Uterus (tissue), 4 donors: ENCODE measurements around the gene MKLN1. TPM values are rescaled to one million over a fixed set of nuclear protein-coding genes. Genes with fewer than 3 reads are reported as not detected.
"Not testable (repeated sequence)": the region's sequence is repeated elsewhere in the genome, so short reads cannot be mapped to it uniquely, and the experiment has no call there.

ENCODE experiments used
- DNase-seq, 2 donors: peaks; one replicate each; pipeline ENCODE4 v3.0.0-alpha.2; 2019 to 2020
- H3K27ac ChIP-seq, 2 donors: fragments of 200-600 bp; sonication (generic); 1 replicate in 1 of 2; 2 replicates in 1 of 2; pipeline ENCODE4 v1.5.1; 2016 to 2018
- H3K27me3 ChIP-seq, 2 donors: fragments of 200-600 bp; sonication (generic); one replicate each; pipeline ENCODE4 v1.5.1; 2018 to 2019; ENCODE audit warnings: control low read depth in 1 of 2
- H3K36me3 ChIP-seq, 2 donors: fragments of 200-600 bp; sonication (generic); one replicate each; pipeline ENCODE4 v1.5.1; 2019; ENCODE audit warnings: control low read depth in 1 of 2
- H3K4me1 ChIP-seq, 2 donors: fragments of 200-600 bp; sonication (generic); one replicate each; pipeline ENCODE4 v1.5.1; 2018 to 2019; ENCODE audit warnings: control low read depth in 1 of 2
- H3K4me3 ChIP-seq, 2 donors: fragments of 200-600 bp; sonication (generic); 1 replicate in 1 of 2; 2 replicates in 1 of 2; pipeline ENCODE4 v1.5.1; 2018 to 2019; ENCODE audit warnings: mild to moderate bottlenecking in 1 of 2
- H3K9me3 ChIP-seq, 2 donors: fragments of 200-600 bp; sonication (generic); one replicate each; pipeline ENCODE4 v1.5.1; 2019; ENCODE audit warnings: control low read depth in 1 of 2
- CTCF ChIP-seq, 4 experiments: fragments of 200-600 bp in 2 of 4; fragments of 450-650 bp in 2 of 4; sonication (generic) in 2 of 4; IDR thresholded peaks; one replicate each; pipeline ENCODE4 v1.5.1; 2016 to 2019; ENCODE audit warnings: antibody characterized with exemption in 4 of 4, mild to moderate bottlenecking in 2 of 4, moderate library complexity in 1 of 4
- POLR2A ChIP-seq, 2 donors: fragments of 450-650 bp; IDR thresholded peaks; one replicate each; pipeline ENCODE4 v1.6.1; 2016; ENCODE audit warnings: antibody characterized with exemption in 2 of 2, mild to moderate bottlenecking in 1 of 2, moderate library complexity in 1 of 2
- intact Hi-C: fragments of 100-400 bp; cut with DNase I; formaldehyde crosslinking; loops from one replicate; pipeline ENCODE4 v1.15.1; 2023; ENCODE audit warnings: low total_unique reads
- total RNA-seq, 4 donors: library from RNA; depleted of rRNA in 3 of 4; stranded (reverse); fragments of >200 nt in 3 of 4; gene quantifications; one replicate each; pipeline versions ENCODE4 v1.1.0 to v1.2.4, GENCODE V29; 2014 to 2023
- donor health status: DM: yes; HTN: yes; CAD: no.

MKLN1 gene
- total RNA-seq, 4 donors from 2014 or later: 52.9 to 311 (median 128) TPM

GRCh38 chr7:131504157-131504899 is 176.7 kb downstream of the MKLN1 start:
- no peak overlapping the region for H3K4me3 ChIP-seq
- no peaks in the 10 kb centered on the region for H3K36me3 ChIP-seq
- H3K27ac ChIP-seq: no peak overlapping the region
- no peak for TF ChIP-seq CTCF (IDR thresholded peaks at IDR 0.05)
- no peak for TF ChIP-seq POLR2A (IDR thresholded peaks at IDR 0.05)
- intact Hi-C loops: no loop called here
- no peaks in the 10 kb centered on the region for H3K9me3 ChIP-seq
- no peaks in the 10 kb centered on the region for H3K27me3 ChIP-seq
- DNase-seq: no peak
- peaks cover 0 to 8% of the 10 kb centered on the region in 2 donors for H3K4me1 ChIP-seq

- intact Hi-C loops: loop anchor here (5.0 kb wide), 1 partner anchor 147 kb away; no protein-coding TSS in a partner anchor
- H3K4me3 ChIP-seq, H3K27me3 ChIP-seq, H3K9me3 ChIP-seq, H3K4me1 ChIP-seq, H3K36me3 ChIP-seq, H3K27ac ChIP-seq, DNase-seq: not testable (repeated sequence)
These were observed 177.5 kb downstream of the MKLN1 start for GRCh38 chr7:131505037-131505620.

- Histone ChIP-seq H3K27me3 (no peaks in the 10 kb centered on the region), H3K4me3 (no peak overlapping the region), H3K27ac (no peak overlapping the region), H3K36me3 (no peaks in the 10 kb centered on the region), H3K4me1 (peaks cover 0 to 8% of the 10 kb centered on the region in 2 donors), H3K9me3 (no peaks in the 10 kb centered on the region)
- intact Hi-C loops: loop anchor here (5.0 kb wide), 1 partner anchor 146 kb away; no protein-coding TSS in a partner anchor
- no peak for DNase-seq
- TF ChIP-seq CTCF (IDR thresholded peaks at IDR 0.05) (no peak), POLR2A (IDR thresholded peaks at IDR 0.05) (no peak)
These were observed 178.2 kb downstream of the MKLN1 start for GRCh38 chr7:131505636-131506557.

- H3K4me1 ChIP-seq: peaks cover 0 to 8% of the 10 kb centered on the region in 2 donors
- intact Hi-C loops: loop anchor here (5.0 kb wide), 1 partner anchor 146 kb away; no protein-coding TSS in a partner anchor
- H3K27ac ChIP-seq: no peak overlapping the region
- no peaks in the 10 kb centered on the region for H3K9me3 ChIP-seq
- H3K4me3 ChIP-seq: no peak overlapping the region
- DNase-seq: no peak
- TF ChIP-seq CTCF (IDR thresholded peaks at IDR 0.05) (no peak), POLR2A (IDR thresholded peaks at IDR 0.05) (no peak)
- H3K27me3 ChIP-seq: no peaks in the 10 kb centered on the region
- H3K36me3 ChIP-seq: no peaks in the 10 kb centered on the region
These were observed 178.9 kb downstream of the MKLN1 start for GRCh38 chr7:131506597-131506996.

- Histone ChIP-seq H3K36me3 (no peaks in the 10 kb centered on the region), H3K27ac (peak overlapping the region; percentile 23 to 60), H3K9me3 (no peaks in the 10 kb centered on the region), H3K27me3 (no peaks in the 10 kb centered on the region), H3K4me1 (peaks cover 0 to 8% of the 10 kb centered on the region in 2 donors), H3K4me3 (no peak overlapping the region)
- TF ChIP-seq CTCF (IDR thresholded peaks at IDR 0.05) (peak; percentile 91 to 93 (median 92)), POLR2A (IDR thresholded peaks at IDR 0.05) (no peak)
- intact Hi-C loops: loop anchor here (5.0 kb wide), 1 partner anchor 145 kb away; no protein-coding TSS in a partner anchor
- peak; percentile 84 to 87 for DNase-seq
These were observed 180.1 kb downstream of the MKLN1 start for GRCh38 chr7:131507592-131508331.
